ENCODE measurements around the gene FBXO5.
"Not testable (repeated sequence)": the region's sequence is repeated elsewhere in the genome, so short reads cannot be mapped to it uniquely, and the experiment has no call there.

Gene FBXO5

GRCh38 chr6:152982904-152983636, at the start of gene FBXO5:
Gene FBXO5, minus strand, starts transcription at chr6:152983041. Its CDS starts 82 bp downstream, at chr6:152982959.
- H3K4me3 ChIP-seq (ENCODE audit: low read depth, low read length), result peak within 1 kb of the TSS; percentile 92
- peak; percentile 96 for DNase-seq (ENCODE audit: low read depth)

- DNase-seq (ENCODE audit: low read depth), result no peak
- no peak overlapping the region for H3K4me3 ChIP-seq (ENCODE audit: low read depth, low read length)
Observed at GRCh38 chr6:153032255-153032882, 49.5 kb upstream of the FBXO5 start.

- DNase-seq (ENCODE audit: low read depth), result no peak
- no peak overlapping the region for H3K4me3 ChIP-seq (ENCODE audit: low read depth, low read length)
Observed at GRCh38 chr6:153031335-153031955, 48.6 kb upstream of the FBXO5 start.

- DNase-seq (ENCODE audit: low read depth), result no peak
- H3K4me3 ChIP-seq (ENCODE audit: low read depth, low read length), result no peak overlapping the region
Observed at GRCh38 chr6:153028963-153029362, 46.1 kb upstream of the FBXO5 start.

- no peak overlapping the region for H3K4me3 ChIP-seq (ENCODE audit: low read depth, low read length)
Observed at GRCh38 chr6:153028286-153028685, 45.4 kb upstream of the FBXO5 start.

GRCh38 chr6:153027480-153027879, 44.6 kb upstream of the FBXO5 start:
- no peak overlapping the region for H3K4me3 ChIP-seq (ENCODE audit: low read depth, low read length)
- no peak for DNase-seq (ENCODE audit: low read depth)

More at GRCh38 chr6:153028286-153028685, 45.4 kb upstream of the FBXO5 start:
- DNase-seq (ENCODE audit: low read depth), result no peak

GRCh38 chr6:153024709-153025017, 41.8 kb upstream of the FBXO5 start:
- H3K4me3 ChIP-seq (ENCODE audit: low read depth, low read length), result no peak overlapping the region
- DNase-seq (ENCODE audit: low read depth), result no peak

GRCh38 chr6:153023977-153024708, 41.3 kb upstream of the FBXO5 start:
- no peak for DNase-seq (ENCODE audit: low read depth)
- H3K4me3 ChIP-seq (ENCODE audit: low read depth, low read length), result no peak overlapping the region

- DNase-seq (ENCODE audit: low read depth), result no peak
- no peak overlapping the region for H3K4me3 ChIP-seq (ENCODE audit: low read depth, low read length)
Observed at GRCh38 chr6:153018355-153018754, 35.5 kb upstream of the FBXO5 start.

GRCh38 chr6:153016846-153017245, 34.0 kb upstream of the FBXO5 start:
- H3K4me3 ChIP-seq (ENCODE audit: low read depth, low read length), result no peak overlapping the region
- DNase-seq (ENCODE audit: low read depth), result no peak

- H3K4me3 ChIP-seq (ENCODE audit: low read depth, low read length), result no peak overlapping the region
- no peak for DNase-seq (ENCODE audit: low read depth)
Observed at GRCh38 chr6:153015094-153015640, 32.3 kb upstream of the FBXO5 start.

- DNase-seq (ENCODE audit: low read depth), result no peak
- H3K4me3 ChIP-seq (ENCODE audit: low read depth, low read length), result no peak overlapping the region
Observed at GRCh38 chr6:153013438-153013837, 30.6 kb upstream of the FBXO5 start.

- H3K4me3 ChIP-seq (ENCODE audit: low read depth, low read length), result no peak overlapping the region
- DNase-seq (ENCODE audit: low read depth), result no peak
Observed at GRCh38 chr6:153012856-153013255, 30.0 kb upstream of the FBXO5 start.

- peak overlapping the region; percentile 91 for H3K4me3 ChIP-seq (ENCODE audit: low read depth, low read length)
- no peak for DNase-seq (ENCODE audit: low read depth)
Observed at GRCh38 chr6:153003366-153003690, 20.5 kb upstream of the FBXO5 start.

- peak; percentile 89 for DNase-seq (ENCODE audit: low read depth)
- peak within 1 kb of the TSS; percentile 91 for H3K4me3 ChIP-seq (ENCODE audit: low read depth, low read length)
Observed at GRCh38 chr6:153002613-153003365, 19.9 kb upstream of the FBXO5 start, which contains the start of gene MTRF1L. Gene MTRF1L, minus strand, starts transcription at chr6:153002709. Its CDS starts 24 bp downstream, at chr6:153002685.

GRCh38 chr6:153001767-153002612, 19.1 kb upstream of the FBXO5 start:
- H3K4me3 ChIP-seq (ENCODE audit: low read depth, low read length), result peak overlapping the region; percentile 91
- DNase-seq (ENCODE audit: low read depth), result no peak

GRCh38 chr6:153000790-153001189, 17.9 kb upstream of the FBXO5 start:
- not testable (repeated sequence) for DNase-seq (ENCODE audit: low read depth)
- H3K4me3 ChIP-seq (ENCODE audit: low read depth, low read length), result peak overlapping the region; percentile 91

- no peak for DNase-seq (ENCODE audit: low read depth)
- no peak overlapping the region for H3K4me3 ChIP-seq (ENCODE audit: low read depth, low read length)
Observed at GRCh38 chr6:153000243-153000642, 17.4 kb upstream of the FBXO5 start.
